A549 (cell line): Measurements from ENCODE around the gene DAD1. TPM values are rescaled to one million over a fixed set of nuclear protein-coding genes. Genes with fewer than 3 reads are reported as not detected.
A peak's percentile ranks its signal among the peaks of the same experiment; 100 is the strongest.

Source experiments
- ATAC-seq, 2 experiments: fragments of 200-7000 bp in 1 of 2; fragments of >200 bp in 1 of 2; cut with Nextera tagmentation in 1 of 2; cut with Tn5 transposase in 1 of 2; 3 replicates each; pipeline versions ENCODE4 v1.8.0 to v1.9.1; 2018 to 2020; ENCODE audit warnings: mild to moderate bottlenecking in 1 of 2, moderate library complexity in 1 of 2
- CTCF ChIA-PET: fragments of 300-600 bp; sonication (Branson Sonifier 250); formaldehyde crosslinking; extraction: SDS; loops from one replicate; lab custom pipeline; 2021; ENCODE audit warnings: antibody characterized with exemption, inconsistent platforms; lab: Yijun Ruan, JAX
- POLR2A ChIA-PET: fragments of 350-600 bp; formaldehyde crosslinking; extraction: SDS; loops from one replicate; lab custom pipeline; 2021; ENCODE audit warnings: antibody characterized with exemption, inconsistent platforms; lab: Yijun Ruan, JAX
- DNase-seq, 2 experiments: peaks; one replicate each; pipeline versions ENCODE4 v3.0.0 to v3.0.0-alpha.2; 2011 to 2016; ENCODE audit warnings: low read depth in 1 of 2, low spot score in 1 of 2
- FAIRE-seq: peaks from 2 replicates; lab custom pipeline; 2011; peaks lifted over from hg19 to GRCh38; lab: Jason Lieb, UNC
- H3K27ac ChIP-seq, 2 experiments: fragments of >200 bp; sonication (Bioruptor Twin); formaldehyde crosslinking; 3 replicates each; pipeline ENCODE4 v1.5.1; 2016 to 2017
- H3K4me1 ChIP-seq: fragments of >200 bp; sonication (Bioruptor Twin); formaldehyde crosslinking; 3 replicates; pipeline ENCODE4 v1.6.1; 2016
- H3K4me2 ChIP-seq: fragments of >200 bp; sonication (Bioruptor Twin); formaldehyde crosslinking; 3 replicates; pipeline ENCODE4 v1.6.1; 2016
- H3K4me3 ChIP-seq: fragments of >200 bp; sonication (Bioruptor Twin); formaldehyde crosslinking; 3 replicates; pipeline ENCODE4 v1.5.1; 2016
- H3K9me3 ChIP-seq: fragments of >200 bp; sonication (Bioruptor Twin); formaldehyde crosslinking; 3 replicates; pipeline ENCODE4 v1.6.1; 2016
- ATOH8 ChIP-seq: fragments of 250-450 bp; sonication (Bioruptor Pico); IDR thresholded peaks from 2 replicates; pipeline ENCODE4 v1.5.0; 2020; ENCODE audit warnings: low read depth, mild to moderate bottlenecking, moderate library complexity
- CBX8 ChIP-seq: fragments of 200-600 bp; sonication (generic); IDR thresholded peaks from 2 replicates; pipeline ENCODE4 v1.6.1; 2016
- CTCF ChIP-seq: fragments of >200 bp; sonication (Bioruptor Twin); formaldehyde crosslinking; IDR thresholded peaks from 3 replicates; pipeline ENCODE4 v1.5.1; 2016
- E2F6 ChIP-seq: IDR thresholded peaks from 2 replicates; pipeline ENCODE4 v1.6.1; 2012; ENCODE audit warnings: low read depth, borderline replicate concordance
- ESRRA ChIP-seq: fragments of 150-350 bp; IDR thresholded peaks from 2 replicates; pipeline ENCODE4 v1.6.1; 2014; ENCODE audit warnings: mild to moderate bottlenecking, low read length, borderline replicate concordance
- FOSB ChIP-seq: fragments of 250-450 bp; sonication (Bioruptor Pico); IDR thresholded peaks from 2 replicates; pipeline ENCODE4 v1.5.0; 2020; ENCODE audit warnings: mild to moderate bottlenecking, moderate library complexity
- FOXS1 ChIP-seq: fragments of 250-450 bp; sonication (Bioruptor Pico); IDR thresholded peaks from 2 replicates; pipeline ENCODE4 v1.5.0; 2020; ENCODE audit warnings: mild to moderate bottlenecking, moderate library complexity
- HES2 ChIP-seq: fragments of >200 bp; sonication (Bioruptor Twin); formaldehyde crosslinking; IDR thresholded peaks from 2 replicates; pipeline ENCODE4 v1.6.1; 2016
- HEYL ChIP-seq: fragments of 250-450 bp; sonication (Bioruptor Pico); IDR thresholded peaks from 2 replicates; pipeline ENCODE4 v1.8.0; 2021; ENCODE audit warnings: mild to moderate bottlenecking, moderate library complexity
- HOXB13 ChIP-seq: fragments of 250-450 bp; sonication (Bioruptor Pico); IDR thresholded peaks from 2 replicates; pipeline ENCODE4 v1.5.0; 2020; ENCODE audit warnings: low read depth, mild to moderate bottlenecking, moderate library complexity
- JUN ChIP-seq, 2 experiments: fragments of >200 bp; sonication (Bioruptor Twin); formaldehyde crosslinking; IDR thresholded peaks; 2 replicates in 1 of 2; 3 replicates in 1 of 2; pipeline ENCODE4 v1.6.1; 2016 to 2017
- KDM1A ChIP-seq: fragments of 200-600 bp; sonication (generic); IDR thresholded peaks from 2 replicates; pipeline ENCODE4 v1.6.1; 2016; ENCODE audit warnings: low read depth, mild to moderate bottlenecking
- MAX ChIP-seq: IDR thresholded peaks from 2 replicates; pipeline ENCODE4 v1.6.1; 2012
- MYC ChIP-seq: IDR thresholded peaks from 2 replicates; pipeline ENCODE4 v1.6.1; 2012; ENCODE audit warnings: mild to moderate bottlenecking, inconsistent platforms, low read length, improper control_type of control experiment, borderline replicate concordance
- NFE2L2 ChIP-seq: fragments of 150-350 bp; conservative IDR thresholded peaks from 2 replicates; pipeline ENCODE4 v1.6.1; 2014; ENCODE audit warnings: low read length
- NR3C1 ChIP-seq: fragments of >200 bp; sonication (Bioruptor Twin); formaldehyde crosslinking; IDR thresholded peaks from 3 replicates; pipeline ENCODE4 v1.6.1; 2017
- PHF8 ChIP-seq: fragments of 200-600 bp; sonication (generic); IDR thresholded peaks from 2 replicates; pipeline ENCODE4 v1.6.1; 2016; ENCODE audit warnings: low read depth, mild to moderate bottlenecking, antibody characterized with exemption, moderate library complexity, borderline replicate concordance
- POLR2AphosphoS2 ChIP-seq: conservative IDR thresholded peaks from 2 replicates; pipeline ENCODE4 v1.6.1; 2012; ENCODE audit warnings: low read length, improper control_type of control experiment, inconsistent platforms
- RAD21 ChIP-seq, 2 experiments: fragments of >200 bp in 1 of 2; sonication (Bioruptor Twin) in 1 of 2; formaldehyde crosslinking in 1 of 2; IDR thresholded peaks in 1 of 2; conservative IDR thresholded peaks in 1 of 2; 2 replicates in 1 of 2; 3 replicates in 1 of 2; pipeline ENCODE4 v1.6.1; 2012 to 2018; ENCODE audit warnings: inconsistent platforms in 1 of 2
- REST ChIP-seq: fragments of 200-600 bp; sonication (generic); IDR thresholded peaks from 2 replicates; pipeline ENCODE4 v1.6.1; 2016; ENCODE audit warnings: antibody characterized with exemption, mild to moderate bottlenecking, moderate library complexity
- TFCP2L1 ChIP-seq: fragments of 250-450 bp; sonication (Bioruptor Pico); IDR thresholded peaks from 2 replicates; pipeline ENCODE4 v1.5.0; 2021; ENCODE audit warnings: mild to moderate bottlenecking
- ZC3H11A ChIP-seq: fragments of 450-650 bp; IDR thresholded peaks from 2 replicates; pipeline ENCODE4 v1.6.1; 2014; ENCODE audit warnings: antibody characterized with exemption, mild to moderate bottlenecking
- WGBS: methylation state at CpG from one replicate; pipeline ENCODE4 v1.1.6; 2017; ENCODE audit errors: missing lambda C conversion rate; 5-methylcytosine and 5-hydroxymethylcytosine counted together
- polyA plus RNA-seq, 4 experiments: library from polyadenylated mRNA; depleted of rRNA in 3 of 4; stranded (reverse); fragments of >200 nt; fragmentation: RNase III in 1 of 4; extraction: RNeasy Plus Mini Kit Qiagen cat#74134 plus additional on column Dnase treatment in 1 of 4; gene quantifications; 2 replicates in 3 of 4; 3 replicates in 1 of 4; pipeline ENCODE4 v1.2.3, GENCODE V29; 2011 to 2017

The DAD1 gene
- polyA plus RNA-seq, 2 of the 4 experiments (the other 2 are of a cell fraction) = 317 to 474 TPM

- CTCF ChIA-PET = interaction anchor here (0.8 to 8.8 kb wide), 12 partner anchors 9 to 256 kb away, joined by 3 to 85 read pairs (median 7); partner anchors contain the start of genes DAD1 and OR6J1
- 84% methylated on average over 6 of the region's 6 CpGs for WGBS
Measured at GRCh38 chr14:22597265-22597664, 8.2 kb upstream of the DAD1 start.

GRCh38 chr14:22596354-22596879 is 7.4 kb upstream of the DAD1 start:
- ChIA-PET POLR2A (no interaction called here), CTCF (interaction anchor here (0.7 to 8.3 kb wide), 6 partner anchors 9 to 256 kb away, joined by 3 to 84 read pairs (median 30); partner anchors contain the start of gene OR6J1)
- WGBS = 79% methylated on average over 3 of the region's 3 CpGs
- TF ChIP-seq CTCF = no peak
- TF ChIP-seq ESRRA = no peak
- TF ChIP-seq POLR2AphosphoS2 = no peak
- no peak for TF ChIP-seq FOSB
- TF ChIP-seq CBX8 = no peak
- no peak for TF ChIP-seq FOXS1 (CRISPR knock-in tag)
- no peak for TF ChIP-seq NFE2L2
- no peak for TF ChIP-seq TFCP2L1 (CRISPR knock-in tag)
- TF ChIP-seq MYC = no peak
- FAIRE-seq (no peak), ATAC-seq (no peak), DNase-seq (no peak)
- Histone ChIP-seq H3K4me3 (no peak overlapping the region), H3K27ac (no peak overlapping the region), H3K9me3 (no peaks in the 10 kb centered on the region), H3K4me2 (no peak overlapping the region), H3K4me1 (peaks cover 29% of the 10 kb centered on the region)

More at GRCh38 chr14:22597265-22597664, 8.2 kb upstream of the DAD1 start:
- TF ChIP-seq FOSB (no peak), KDM1A (no peak), RAD21 (conservative IDR thresholded peaks at IDR 0.05 in 1 of 2, IDR thresholded peaks at IDR 0.05 in 1 of 2) (no peak), HES2 (no peak), HOXB13 (CRISPR knock-in tag) (no peak), NR3C1 (no peak)
- Histone ChIP-seq H3K4me2 (peak overlapping the region; percentile 95), H3K4me1 (peaks cover 38% of the 10 kb centered on the region), H3K4me3 (peak overlapping the region; percentile 84; the same call in 2 of the 3 replicates), H3K9me3 (no peaks in the 10 kb centered on the region), H3K27ac (peak overlapping the region; percentile 86 to 91; a peak in 4 of 6 replicates)
- no peak for DNase-seq
- POLR2A ChIA-PET = interaction anchor here (0.8 to 2.9 kb wide), 5 partner anchors 8 to 92 kb away, joined by 3 to 42 read pairs (median 6); partner anchors contain the start of gene DAD1
- no peak for FAIRE-seq
- no peak for ATAC-seq

GRCh38 chr14:22594156-22594716 is 5.2 kb upstream of the DAD1 start:
- CTCF ChIA-PET = interaction anchor here (0.6 to 10.2 kb wide), 10 partner anchors 8 to 279 kb away, joined by 3 to 102 read pairs (median 4); no protein-coding TSS in a partner anchor
- no peak overlapping the region for H3K27ac ChIP-seq
- H3K4me2 ChIP-seq = no peak overlapping the region
- POLR2A ChIA-PET = no interaction called here
- H3K4me1 ChIP-seq = peaks cover 14% of the 10 kb centered on the region
- TF ChIP-seq NR3C1 (no peak), E2F6 (no peak), ATOH8 (CRISPR knock-in tag) (no peak), HEYL (CRISPR knock-in tag) (no peak), JUN (IDR thresholded peaks at IDR 0.05) (no peak), REST (no peak), ZC3H11A (no peak), MAX (no peak), PHF8 (no peak)
- no peaks in the 10 kb centered on the region for H3K9me3 ChIP-seq
- whole genome bisulfite sequencing = 63% methylated on average over 4 of the region's 4 CpGs
- no peak for ATAC-seq
- no peak for DNase-seq
- no peak overlapping the region for H3K4me3 ChIP-seq
- FAIRE-seq = no peak
